ENCODE measurements around the gene ACBD4. TPM values are rescaled to one million over a fixed set of nuclear protein-coding genes. Genes with fewer than 3 reads are reported as not detected.

ACBD4 gene
- total and polyA plus RNA-seq, 2 of the 4 experiments (the other 2 are of a cell fraction), result 2.3 to 5.7 TPM

DNA sequence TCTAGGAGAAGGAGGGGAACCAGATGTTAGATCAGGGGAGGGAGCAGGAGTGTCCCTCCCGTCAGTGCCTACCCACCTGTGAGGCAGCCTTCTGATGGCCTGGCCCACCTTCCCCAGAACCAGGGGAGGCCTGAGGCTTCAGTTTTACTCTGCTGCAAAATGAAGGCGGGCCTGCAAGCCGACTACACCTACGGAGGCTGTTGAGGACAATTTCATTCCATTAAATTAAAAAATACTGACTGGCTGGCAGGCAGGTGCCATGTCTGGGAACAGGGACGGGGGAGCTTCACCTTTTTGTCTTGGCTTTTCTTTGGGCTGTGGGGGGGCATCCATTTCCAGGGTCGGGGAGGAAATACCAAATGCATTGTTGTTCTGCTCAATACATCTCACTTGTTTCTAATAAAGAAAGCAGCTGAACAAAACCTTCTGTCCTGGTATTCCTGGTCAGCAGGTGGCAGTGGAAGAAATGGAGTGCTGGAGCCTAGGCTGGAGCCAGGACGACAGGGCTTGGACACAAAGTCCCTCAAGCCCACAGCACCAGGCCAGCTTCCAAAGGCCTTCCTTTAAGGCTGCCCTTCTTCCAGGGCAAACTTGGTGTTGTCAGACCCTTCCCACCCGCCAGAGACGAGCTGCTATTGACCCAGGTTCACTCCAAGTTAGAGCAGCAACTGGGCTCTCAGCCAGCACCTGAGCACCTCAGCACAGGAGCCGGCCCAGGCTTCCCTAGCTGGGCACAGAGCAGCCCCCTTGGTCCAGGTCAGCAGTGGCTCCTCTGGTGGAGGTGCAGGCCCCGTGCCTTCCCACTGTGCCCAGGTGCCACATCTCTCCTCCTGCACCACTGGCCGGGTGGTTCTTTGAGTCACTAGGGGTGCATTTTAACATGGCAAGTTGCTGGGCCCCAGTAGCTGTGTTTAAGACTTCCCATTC lies 26.6 kb upstream of the ACBD4 start:
- Histone ChIP-seq H3K18ac (ENCODE audit: low read depth, low read length) (no peak overlapping the region), H2BK5ac (ENCODE audit: low read depth, low read length, poor library complexity, severe bottlenecking) (no peak overlapping the region), H4K5ac (ENCODE audit: low read depth, low read length) (no peak overlapping the region), H4K8ac (ENCODE audit: low read depth in 2 of 2, low read length in 2 of 2) (no peak overlapping the region), H2AK5ac (ENCODE audit: low read depth, low read length) (no peak overlapping the region), H3K9me1 (ENCODE audit: insufficient read depth, low read length) (no peaks in the 10 kb centered on the region), H4K20me1 (ENCODE audit: insufficient read depth, low read length) (peaks cover 13% of the 10 kb centered on the region), H3K9me3 (ENCODE audit: control insufficient read depth, insufficient read depth, low read length) (no peaks in the 10 kb centered on the region), H2BK15ac (ENCODE audit: low read depth, low read length) (no peak overlapping the region), H3K27ac (ENCODE audit: insufficient read depth, low read length) (no peak overlapping the region), H2BK120ac (ENCODE audit: low read depth, low read length) (no peak overlapping the region), H2BK20ac (ENCODE audit: low read depth, low read length) (no peak overlapping the region), H2AFZ (replicated peaks; ENCODE audit: low read length, poor library complexity) (no peak overlapping the region), H3K23ac (ENCODE audit: low read depth, low read length) (no peak overlapping the region), H3K9ac (ENCODE audit: low read depth, low read length) (no peak overlapping the region), H3K4me3 (ENCODE audit: insufficient read depth, low read depth, low read length) (no peak overlapping the region), H3K14ac (replicated peaks; ENCODE audit: low read depth, low read length) (no peak overlapping the region), H4K91ac (ENCODE audit: insufficient read depth, low read depth, low read length) (no peak overlapping the region), H3K4me1 (ENCODE audit: control insufficient read depth, insufficient read depth, low read length) (no peaks in the 10 kb centered on the region), H2AK9ac (replicated peaks; ENCODE audit: low read depth, low read length, poor library complexity) (peak overlapping the region; percentile 19), H3K79me1 (ENCODE audit: low read depth in 1 of 2, low read length in 2 of 2) (peaks cover 4 to 25% of the 10 kb centered on the region in 2 experiments; a peak in 2 of 4 replicates), H3K4me2 (ENCODE audit: low read depth, low read length) (no peak overlapping the region), H3K36me3 (ENCODE audit: control insufficient read depth, insufficient read depth, low read length) (peaks cover 74% of the 10 kb centered on the region), H3K56ac (ENCODE audit: extremely low read depth, insufficient read depth, low read length) (no peak overlapping the region), H3K4ac (ENCODE audit: low read depth, low read length) (no peak overlapping the region), H3K27me3 (ENCODE audit: control insufficient read depth, insufficient read depth, low read length) (no peaks in the 10 kb centered on the region)
- TF ChIP-seq, protein P1, sequence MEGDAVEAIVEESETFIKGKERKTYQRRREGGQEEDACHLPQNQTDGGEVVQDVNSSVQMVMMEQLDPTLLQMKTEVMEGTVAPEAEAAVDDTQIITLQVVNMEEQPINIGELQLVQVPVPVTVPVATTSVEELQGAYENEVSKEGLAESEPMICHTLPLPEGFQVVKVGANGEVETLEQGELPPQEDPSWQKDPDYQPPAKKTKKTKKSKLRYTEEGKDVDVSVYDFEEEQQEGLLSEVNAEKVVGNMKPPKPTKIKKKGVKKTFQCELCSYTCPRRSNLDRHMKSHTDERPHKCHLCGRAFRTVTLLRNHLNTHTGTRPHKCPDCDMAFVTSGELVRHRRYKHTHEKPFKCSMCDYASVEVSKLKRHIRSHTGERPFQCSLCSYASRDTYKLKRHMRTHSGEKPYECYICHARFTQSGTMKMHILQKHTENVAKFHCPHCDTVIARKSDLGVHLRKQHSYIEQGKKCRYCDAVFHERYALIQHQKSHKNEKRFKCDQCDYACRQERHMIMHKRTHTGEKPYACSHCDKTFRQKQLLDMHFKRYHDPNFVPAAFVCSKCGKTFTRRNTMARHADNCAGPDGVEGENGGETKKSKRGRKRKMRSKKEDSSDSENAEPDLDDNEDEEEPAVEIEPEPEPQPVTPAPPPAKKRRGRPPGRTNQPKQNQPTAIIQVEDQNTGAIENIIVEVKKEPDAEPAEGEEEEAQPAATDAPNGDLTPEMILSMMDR (conservative IDR thresholded peaks at IDR 0.05; ENCODE audit: low read depth, low read length), result 0 out of 2 replicates have a peak, but pooled peaks have one; percentile 5
- 0 out of 2 replicates have a peak, but pooled peaks have one; percentile 3 for TF ChIP-seq RAD21 (IDR thresholded peaks at IDR 0.05; ENCODE audit: low read length)
- TF ChIP-seq, protein P2, sequence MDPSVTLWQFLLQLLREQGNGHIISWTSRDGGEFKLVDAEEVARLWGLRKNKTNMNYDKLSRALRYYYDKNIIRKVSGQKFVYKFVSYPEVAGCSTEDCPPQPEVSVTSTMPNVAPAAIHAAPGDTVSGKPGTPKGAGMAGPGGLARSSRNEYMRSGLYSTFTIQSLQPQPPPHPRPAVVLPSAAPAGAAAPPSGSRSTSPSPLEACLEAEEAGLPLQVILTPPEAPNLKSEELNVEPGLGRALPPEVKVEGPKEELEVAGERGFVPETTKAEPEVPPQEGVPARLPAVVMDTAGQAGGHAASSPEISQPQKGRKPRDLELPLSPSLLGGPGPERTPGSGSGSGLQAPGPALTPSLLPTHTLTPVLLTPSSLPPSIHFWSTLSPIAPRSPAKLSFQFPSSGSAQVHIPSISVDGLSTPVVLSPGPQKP (IDR thresholded peaks at IDR 0.05; ENCODE audit: borderline replicate concordance, low read depth, low read length), result no peak
- no peak for TF ChIP-seq FOS (IDR thresholded peaks at IDR 0.05; ENCODE audit: low read depth, low read length)
- POLR2A ChIA-PET (ENCODE audit: unreplicated experiment), result interaction anchor here (0.5 kb wide), 1 partner anchor 60 kb away, joined by 8 read pairs; no protein-coding TSS in a partner anchor
- intact Hi-C loops (cut with micrococcal nuclease) (no loop called here), in situ Hi-C loops (cut with MboI; ENCODE audit: low sequenced_read_pairs) (no loop called here), dilution Hi-C loops (cut with HindIII; ENCODE audit: low sequenced_read_pairs, unreplicated experiment) (no loop called here)
- CTCF ChIA-PET, result interaction anchor here (0.7 to 1.9 kb wide), 2 partner anchors 10 to 26 kb away, joined by 3 to 5 read pairs; partner anchors contain the start of gene ACBD4
- no TSS peak for BruUV-seq (replicated peaks)
- ATAC-seq (ENCODE audit: low read depth) (no peak), DNase-seq (no peak)
- 63% methylated on average over 2 of the region's 12 CpGs; no CpG with 5 or more reads in 1 of the 2 experiments for WGBS, 2 experiments (ENCODE audit: extremely low coverage in 2 of 2, insufficient read length in 1 of 2)

All from IMR-90 (cell line).